ENCODE results near the gene DTNBP1.

DTNBP1 gene

GRCh38 chr6:15476631-15477380 lies 186.0 kb downstream of the DTNBP1 start:
- Histone ChIP-seq H3K27ac (ENCODE audit: low read length) (no peak overlapping the region), H3K36me3 (replicated peaks; ENCODE audit: insufficient read depth, low read length) (no peaks in the 10 kb centered on the region), H3K4me3 (ENCODE audit: low read length) (no peak overlapping the region), H4K20me1 (ENCODE audit: insufficient read depth, low read length) (no peaks in the 10 kb centered on the region), H2AFZ (ENCODE audit: low read length) (no peak overlapping the region), H3K4me1 (ENCODE audit: low read length) (peaks cover 24% of the 10 kb centered on the region), H3F3A (ENCODE audit: insufficient read depth, low read length) (peaks cover 8% of the 10 kb centered on the region; the same call in 1 of the 2 replicates), H3K9me3 (replicated peaks; ENCODE audit: insufficient read depth, low read length) (no peaks in the 10 kb centered on the region), H3K79me2 (ENCODE audit: low read length) (peaks cover 33% of the 10 kb centered on the region), H3K9ac (ENCODE audit: low read length) (no peak overlapping the region), H3K27me3 (replicated peaks; ENCODE audit: insufficient read depth, low read length) (no peaks in the 10 kb centered on the region), H3K9me2 (replicated peaks; ENCODE audit: insufficient read depth, low read length) (no peaks in the 10 kb centered on the region), H3K4me2 (ENCODE audit: low read depth, low read length) (peak overlapping the region; percentile 1; the same call in 1 of the 2 replicates)
- no peak for TF ChIP-seq CTCF (IDR thresholded peaks at IDR 0.05; ENCODE audit: low read length)
- DNase-seq = no peak

DNA sequence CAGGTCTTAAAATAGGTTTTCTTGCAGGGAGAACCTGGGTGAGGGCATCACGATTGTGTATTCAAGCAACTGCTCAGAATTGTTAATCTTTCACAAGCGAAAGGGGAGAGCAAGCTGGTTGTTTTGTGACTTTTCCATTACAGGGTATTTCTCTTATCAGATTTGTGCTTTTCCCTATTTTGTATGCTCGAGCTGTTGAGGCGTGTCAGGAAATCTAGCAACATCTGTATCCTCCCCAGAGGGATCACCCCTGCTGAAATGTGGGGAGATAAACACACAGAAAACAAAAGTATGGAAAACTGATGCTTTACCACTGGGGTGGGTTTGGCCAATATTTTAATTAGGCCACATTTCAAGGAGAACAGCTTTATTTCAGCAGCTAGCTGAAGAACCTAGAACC lies 187.0 kb downstream of the DTNBP1 start:
- H2AFZ ChIP-seq (ENCODE audit: low read length) = no peak overlapping the region
- no peak overlapping the region for H3K9ac ChIP-seq (ENCODE audit: low read length)
- peaks cover 36% of the 10 kb centered on the region for H3K79me2 ChIP-seq (ENCODE audit: low read length)
- no peaks in the 10 kb centered on the region for H3K9me3 ChIP-seq (replicated peaks; ENCODE audit: insufficient read depth, low read length)
- H3K4me1 ChIP-seq (ENCODE audit: low read length) = peaks cover 17% of the 10 kb centered on the region; the same call in 1 of the 2 replicates
- DNase-seq = no peak
- no peaks in the 10 kb centered on the region for H3K9me2 ChIP-seq (replicated peaks; ENCODE audit: insufficient read depth, low read length)
- H4K20me1 ChIP-seq (ENCODE audit: insufficient read depth, low read length) = no peaks in the 10 kb centered on the region
- TF ChIP-seq EZH2 (optimal IDR thresholded peaks at IDR 0.05; ENCODE audit: low read depth, low read length) = no peak
- TF ChIP-seq EZH2phosphoT487 (IDR thresholded peaks at IDR 0.05; ENCODE audit: low read length) = no peak
- no peak for TF ChIP-seq CTCF (IDR thresholded peaks at IDR 0.05; ENCODE audit: low read length)
- H3K4me3 ChIP-seq (ENCODE audit: low read length) = no peak overlapping the region
- no peak overlapping the region for H3K4me2 ChIP-seq (ENCODE audit: low read depth, low read length)
- no peaks in the 10 kb centered on the region for H3K27me3 ChIP-seq (replicated peaks; ENCODE audit: insufficient read depth, low read length)
- H3K36me3 ChIP-seq (replicated peaks; ENCODE audit: insufficient read depth, low read length) = no peaks in the 10 kb centered on the region
- H3F3A ChIP-seq (ENCODE audit: insufficient read depth, low read length) = 0 out of 2 replicates have a peak, but pooled peaks cover 5% of the 10 kb centered on the region
- peak overlapping the region; percentile 57; the same call in 1 of the 2 replicates for H3K27ac ChIP-seq (ENCODE audit: low read length)

GRCh38 chr6:15475261-15475660 lies 187.6 kb downstream of the DTNBP1 start:
- H3K36me3 ChIP-seq (replicated peaks; ENCODE audit: insufficient read depth, low read length) = no peaks in the 10 kb centered on the region
- no peak overlapping the region for H3K4me2 ChIP-seq (ENCODE audit: low read depth, low read length)
- no peak for TF ChIP-seq EZH2phosphoT487 (IDR thresholded peaks at IDR 0.05; ENCODE audit: low read length)
- TF ChIP-seq CTCF (IDR thresholded peaks at IDR 0.05; ENCODE audit: low read length) = no peak
- TF ChIP-seq EZH2 (optimal IDR thresholded peaks at IDR 0.05; ENCODE audit: low read depth, low read length) = no peak
- H3F3A ChIP-seq (ENCODE audit: insufficient read depth, low read length) = 0 out of 2 replicates have a peak, but pooled peaks cover 5% of the 10 kb centered on the region
- no peaks in the 10 kb centered on the region for H4K20me1 ChIP-seq (ENCODE audit: insufficient read depth, low read length)
- no peak overlapping the region for H2AFZ ChIP-seq (ENCODE audit: low read length)
- H3K4me1 ChIP-seq (ENCODE audit: low read length) = peaks cover 17% of the 10 kb centered on the region; the same call in 1 of the 2 replicates
- H3K9me3 ChIP-seq (replicated peaks; ENCODE audit: insufficient read depth, low read length) = no peaks in the 10 kb centered on the region
- H3K27me3 ChIP-seq (replicated peaks; ENCODE audit: insufficient read depth, low read length) = no peaks in the 10 kb centered on the region
- H3K9ac ChIP-seq (ENCODE audit: low read length) = no peak overlapping the region
- H3K9me2 ChIP-seq (replicated peaks; ENCODE audit: insufficient read depth, low read length) = no peaks in the 10 kb centered on the region
- peak overlapping the region; percentile 57; the same call in 1 of the 2 replicates for H3K27ac ChIP-seq (ENCODE audit: low read length)
- DNase-seq = peak; percentile 51
- H3K4me3 ChIP-seq (ENCODE audit: low read length) = no peak overlapping the region
- peaks cover 32% of the 10 kb centered on the region for H3K79me2 ChIP-seq (ENCODE audit: low read length)
